ENCODE results near the gene TEDC2.

DNA sequence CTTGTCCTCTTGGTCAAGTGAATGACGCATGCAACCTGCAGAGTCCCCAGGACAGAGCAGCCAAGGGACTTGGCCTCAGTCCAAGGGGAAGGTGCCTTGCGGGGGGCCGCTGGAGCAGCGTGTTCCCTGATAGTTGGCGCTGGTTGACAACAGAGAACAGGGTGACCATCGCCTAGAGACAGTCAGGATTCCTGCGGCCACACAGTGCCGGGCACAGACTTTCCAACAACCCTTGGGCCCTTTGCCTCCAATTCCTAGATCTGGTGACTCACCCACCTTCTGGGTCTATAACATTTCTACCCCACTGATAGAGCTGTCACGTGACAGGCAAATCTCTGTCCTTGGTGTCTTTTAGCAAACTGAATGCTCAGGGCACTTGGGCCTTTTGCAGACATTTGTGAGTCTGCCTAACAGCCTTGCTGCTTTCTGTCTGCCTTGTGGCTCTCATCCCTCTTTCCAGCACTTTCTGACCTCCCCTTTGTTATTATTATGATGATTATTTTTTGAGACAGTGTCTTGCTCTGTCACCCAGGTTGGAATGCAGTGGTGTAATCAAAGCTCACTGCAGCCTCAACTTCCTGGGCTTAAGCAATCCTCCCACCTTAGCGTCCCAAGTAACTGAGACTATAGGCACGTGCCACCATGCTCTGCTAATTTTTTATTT lies 11.9 kb upstream of the TEDC2 start:
- TF ChIP-seq, protein P1, sequence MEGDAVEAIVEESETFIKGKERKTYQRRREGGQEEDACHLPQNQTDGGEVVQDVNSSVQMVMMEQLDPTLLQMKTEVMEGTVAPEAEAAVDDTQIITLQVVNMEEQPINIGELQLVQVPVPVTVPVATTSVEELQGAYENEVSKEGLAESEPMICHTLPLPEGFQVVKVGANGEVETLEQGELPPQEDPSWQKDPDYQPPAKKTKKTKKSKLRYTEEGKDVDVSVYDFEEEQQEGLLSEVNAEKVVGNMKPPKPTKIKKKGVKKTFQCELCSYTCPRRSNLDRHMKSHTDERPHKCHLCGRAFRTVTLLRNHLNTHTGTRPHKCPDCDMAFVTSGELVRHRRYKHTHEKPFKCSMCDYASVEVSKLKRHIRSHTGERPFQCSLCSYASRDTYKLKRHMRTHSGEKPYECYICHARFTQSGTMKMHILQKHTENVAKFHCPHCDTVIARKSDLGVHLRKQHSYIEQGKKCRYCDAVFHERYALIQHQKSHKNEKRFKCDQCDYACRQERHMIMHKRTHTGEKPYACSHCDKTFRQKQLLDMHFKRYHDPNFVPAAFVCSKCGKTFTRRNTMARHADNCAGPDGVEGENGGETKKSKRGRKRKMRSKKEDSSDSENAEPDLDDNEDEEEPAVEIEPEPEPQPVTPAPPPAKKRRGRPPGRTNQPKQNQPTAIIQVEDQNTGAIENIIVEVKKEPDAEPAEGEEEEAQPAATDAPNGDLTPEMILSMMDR (conservative IDR thresholded peaks at IDR 0.05; ENCODE audit: low read depth, low read length): no peak
- no peak for TF ChIP-seq EZH2 (IDR thresholded peaks at IDR 0.05; ENCODE audit: borderline replicate concordance, low read depth, low read length, poor library complexity, severe bottlenecking)
